Stimulated activated CD8-positive, alpha-beta memory T cell treated with anti-CD3 and anti-CD28 coated beads, Interleukin-7, amount 100 ng/mL, for 48 hours (primary cell): ENCODE results near the gene PDE4D.
"Not testable (repeated sequence)": the region's sequence is repeated elsewhere in the genome, so short reads cannot be mapped to it uniquely, and the experiment has no call there.

Experiments used
- DNase-seq, 2 donors: peaks; one replicate each; pipeline ENCODE4 v3.0.0-alpha.2; 2020; ENCODE audit warnings: low read depth in 1 of 2; ENCODE audit errors: extremely low read depth in 1 of 2

PDE4D gene

DNA sequence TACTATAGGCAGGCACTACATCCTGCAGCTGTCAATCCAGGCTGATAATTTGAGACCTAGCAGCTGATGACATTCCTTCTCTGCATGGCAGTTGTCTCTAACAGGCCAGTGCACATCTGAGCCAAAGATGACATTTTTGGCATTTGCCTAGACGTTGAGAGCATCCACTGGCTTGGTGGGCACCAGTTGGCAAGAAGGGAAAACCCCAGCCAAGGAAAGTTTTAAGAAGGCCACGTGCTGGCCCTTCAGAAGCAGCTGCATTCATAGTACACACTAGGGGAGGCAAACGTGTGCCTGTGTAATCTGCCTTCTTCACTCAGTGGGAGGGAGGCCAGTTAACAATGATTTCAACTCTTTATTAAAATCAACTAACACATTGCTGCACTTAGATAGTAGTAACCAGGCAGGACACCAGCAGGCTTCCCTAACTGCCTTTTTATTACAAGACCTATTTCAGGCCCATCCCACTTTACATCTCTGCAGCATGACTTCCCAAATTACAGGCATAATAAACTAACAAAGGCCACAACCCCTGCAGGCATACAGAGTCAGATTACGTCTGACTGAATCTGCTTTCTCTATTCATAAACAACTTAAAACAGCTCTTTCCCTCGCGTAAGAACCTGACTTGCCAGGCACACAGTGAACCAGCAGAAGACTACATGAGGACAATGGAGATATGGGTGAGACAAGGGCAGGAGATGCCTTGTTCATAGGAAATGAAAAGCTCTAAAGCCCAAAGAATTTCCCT is 576.3 kb downstream of the PDE4D start:
- DNase-seq, result no peak

DNA sequence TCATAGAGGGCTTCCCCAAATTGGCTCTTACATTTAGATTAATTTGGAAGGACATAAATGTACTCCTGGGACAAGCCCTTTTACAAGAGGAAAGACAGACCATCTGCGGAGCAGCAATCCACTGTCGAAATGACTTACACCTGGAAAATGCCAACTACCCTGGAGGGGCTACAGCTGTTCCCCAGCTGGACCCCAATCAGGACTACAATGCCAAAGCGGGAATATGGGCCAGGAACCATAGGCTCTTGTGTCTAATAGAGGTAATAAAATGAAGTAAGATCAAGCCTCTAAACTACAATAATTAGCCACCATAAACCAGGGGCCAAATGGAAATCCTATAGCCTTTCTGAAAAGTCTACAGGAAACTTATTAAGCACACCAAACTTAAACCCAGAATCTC is 581.3 kb downstream of the PDE4D start:
- no peak for DNase-seq

DNA sequence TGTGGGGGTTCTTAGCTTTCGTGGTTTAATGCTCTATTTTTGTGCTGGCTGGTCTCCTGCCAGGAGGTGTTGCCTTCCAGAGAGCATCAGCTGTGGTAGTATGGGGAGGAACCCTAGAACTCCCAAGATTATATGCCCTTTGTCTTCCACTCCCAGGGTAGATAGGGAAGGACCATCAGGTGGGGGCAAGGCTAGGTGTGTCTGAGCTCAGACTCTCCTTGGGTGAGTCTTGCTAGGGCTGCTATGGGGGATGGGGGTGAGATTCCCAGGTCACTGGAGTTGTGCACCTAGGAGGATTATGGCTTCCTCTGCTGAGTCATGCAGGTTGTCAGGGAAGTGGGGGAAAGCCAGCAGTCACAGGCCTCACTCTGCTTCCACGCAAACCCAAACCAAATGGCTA is 584.8 kb downstream of the PDE4D start:
- DNase-seq, result not testable (repeated sequence)

DNA sequence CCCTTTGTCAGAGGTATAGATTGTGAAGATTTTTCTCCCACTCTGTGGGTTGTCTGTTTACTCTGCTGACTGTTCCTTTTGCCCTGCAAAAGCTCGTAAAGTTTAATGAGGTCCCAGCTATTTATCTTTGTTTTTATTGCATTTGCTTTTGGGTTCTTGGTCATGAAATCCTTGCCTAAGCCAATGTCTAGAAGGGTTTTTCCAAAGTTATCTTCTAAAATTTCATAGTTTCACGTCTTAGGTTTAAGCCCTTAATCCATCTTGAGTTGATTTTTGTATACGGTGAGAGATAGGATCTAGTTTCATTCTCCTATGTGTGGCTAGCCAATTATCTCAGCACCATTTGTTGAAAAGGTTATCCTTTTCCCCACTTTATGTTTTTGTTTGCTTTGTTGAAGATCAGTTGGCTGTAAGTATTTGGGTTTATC is 590.2 kb downstream of the PDE4D start:
- DNase-seq, result not testable (repeated sequence)

DNA sequence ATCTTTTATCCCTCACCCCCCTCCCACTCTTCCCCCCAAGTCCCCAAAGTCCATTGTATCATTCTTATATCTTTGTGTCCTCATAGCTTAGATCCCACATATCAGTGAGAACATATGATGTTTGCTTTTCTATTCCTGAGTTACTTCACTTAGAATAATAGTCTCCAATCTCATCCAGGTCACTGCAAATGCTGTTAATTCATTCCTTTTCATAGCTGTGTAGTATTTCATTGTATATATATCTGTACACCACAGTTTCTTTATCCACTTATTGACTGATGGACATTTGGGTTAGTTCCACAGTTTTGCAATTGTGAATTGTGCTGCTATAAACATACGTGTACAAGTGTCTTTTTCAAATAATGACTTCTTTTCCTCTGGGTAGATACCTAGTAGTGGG is 591.0 kb downstream of the PDE4D start:
- not testable (repeated sequence) for DNase-seq

DNA sequence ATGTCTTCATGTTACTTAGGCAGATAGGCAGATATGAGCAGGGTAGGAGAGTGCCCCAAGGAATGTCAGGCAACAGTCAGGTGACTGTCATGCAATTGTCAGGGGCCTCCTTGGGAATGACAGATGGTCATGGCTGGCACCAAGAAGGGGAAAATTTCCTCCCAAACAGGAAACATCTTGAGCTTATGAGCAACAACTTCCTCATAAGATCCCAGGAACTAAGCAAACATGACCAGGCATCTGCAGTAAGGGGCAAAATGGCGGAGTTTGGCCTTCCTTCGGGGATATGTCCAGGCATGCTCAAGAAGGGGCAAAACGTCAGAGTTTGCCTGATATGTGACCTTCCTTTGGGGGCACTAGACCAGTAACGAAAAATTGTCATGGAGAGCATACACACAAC is 591.8 kb downstream of the PDE4D start:
- no peak for DNase-seq

DNA sequence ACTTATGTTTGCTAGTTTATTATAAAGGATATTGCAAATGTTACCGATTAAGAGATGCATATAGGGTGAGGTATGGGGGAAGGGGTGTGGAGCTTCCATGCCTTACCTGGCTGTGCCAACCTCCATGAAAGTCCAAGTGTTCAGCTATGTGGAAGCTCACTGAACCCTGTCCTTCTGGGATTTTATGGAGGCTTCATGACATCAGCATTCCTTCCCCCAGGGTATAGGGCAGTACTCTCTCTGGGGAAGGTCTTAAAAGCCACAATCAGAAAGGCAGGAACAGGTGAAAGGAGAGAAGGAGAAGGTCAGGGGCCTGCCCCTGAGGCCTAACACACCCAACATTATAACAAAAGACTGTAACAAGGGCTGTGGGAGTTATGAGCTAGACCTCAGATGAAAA is 592.6 kb downstream of the PDE4D start:
- DNase-seq, result no peak

DNA sequence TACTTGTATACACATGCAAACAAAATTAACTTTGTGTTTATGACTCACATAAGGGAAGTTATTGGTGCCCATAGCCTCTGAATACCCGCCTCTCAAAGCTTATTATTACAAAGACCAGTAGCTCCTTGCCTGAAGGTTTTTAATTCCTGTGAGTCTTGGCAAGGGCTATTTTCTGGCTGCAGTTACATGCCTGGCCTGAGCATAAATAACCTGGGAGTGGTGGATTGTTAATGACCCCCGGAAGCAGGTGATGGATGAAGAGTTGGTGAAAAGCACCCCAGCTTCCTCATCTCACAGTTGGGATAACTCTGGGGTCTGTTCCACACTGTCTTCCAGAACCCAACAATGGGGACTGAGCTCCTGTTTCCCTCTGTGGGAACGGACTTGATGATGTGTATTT is 594.5 kb downstream of the PDE4D start:
- DNase-seq, result no peak

DNA sequence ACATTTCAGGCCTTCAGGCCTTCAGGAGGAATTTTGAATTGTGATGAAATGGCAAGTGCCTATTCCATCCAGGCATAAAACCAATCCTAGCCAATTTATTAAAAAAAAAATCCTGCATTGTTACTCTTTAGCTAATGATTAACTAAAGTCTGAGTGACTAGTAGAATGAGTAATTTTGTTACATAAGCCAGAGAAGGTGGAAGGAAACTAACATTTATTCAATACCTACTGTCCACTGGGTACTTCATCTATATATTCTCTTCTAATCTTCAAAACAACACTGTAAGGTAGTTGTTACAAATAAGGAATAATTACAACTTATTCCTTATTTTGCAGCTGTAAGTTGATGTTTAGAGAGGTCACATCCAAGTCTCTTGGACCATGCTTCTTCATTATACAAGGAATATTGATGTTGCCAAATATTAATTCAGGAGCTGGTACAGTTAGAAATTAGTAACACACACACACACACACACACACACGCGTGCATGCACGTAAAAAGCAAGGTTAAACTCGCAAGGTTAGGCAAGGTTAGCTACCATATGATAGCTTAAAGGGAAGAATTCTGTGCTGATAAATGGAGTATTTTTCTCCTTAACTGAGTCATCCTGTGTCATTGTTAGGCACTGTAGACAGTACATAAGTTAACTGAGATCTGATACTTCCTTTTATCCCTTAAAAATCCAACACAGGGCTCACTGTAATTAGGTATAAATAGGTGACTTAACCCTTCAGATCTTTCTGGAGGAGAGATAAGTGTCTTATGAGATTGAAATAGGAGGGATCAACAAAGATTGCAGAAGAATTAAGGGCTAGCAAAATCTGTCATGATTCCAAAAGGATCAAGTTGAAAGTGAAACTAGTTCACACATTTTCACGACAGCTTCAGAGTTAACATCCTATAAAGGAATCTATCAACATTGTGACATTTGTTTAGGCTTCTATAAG is 596.9 kb downstream of the PDE4D start:
- no peak for DNase-seq

DNA sequence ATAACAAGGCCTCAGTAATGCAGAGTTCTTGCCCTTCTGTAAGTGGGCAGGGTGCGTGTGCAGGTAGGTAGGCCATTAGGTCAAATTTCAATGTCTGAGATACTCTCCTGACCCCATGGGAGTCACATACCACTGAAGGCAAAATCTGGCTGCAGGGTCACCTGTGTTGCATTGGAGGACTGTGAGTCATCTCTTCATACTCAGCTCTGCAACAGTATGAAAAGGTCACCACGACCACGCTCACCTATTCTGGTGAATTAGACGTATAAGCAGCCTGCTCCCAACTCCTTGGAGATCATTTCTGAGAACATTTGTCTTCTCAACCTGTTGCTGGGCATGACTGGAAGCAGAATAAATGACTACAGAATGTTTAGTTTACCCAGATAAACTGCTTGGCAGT is 599.8 kb downstream of the PDE4D start:
- peak in 1 of 2 donors; percentile 15 for DNase-seq

DNA sequence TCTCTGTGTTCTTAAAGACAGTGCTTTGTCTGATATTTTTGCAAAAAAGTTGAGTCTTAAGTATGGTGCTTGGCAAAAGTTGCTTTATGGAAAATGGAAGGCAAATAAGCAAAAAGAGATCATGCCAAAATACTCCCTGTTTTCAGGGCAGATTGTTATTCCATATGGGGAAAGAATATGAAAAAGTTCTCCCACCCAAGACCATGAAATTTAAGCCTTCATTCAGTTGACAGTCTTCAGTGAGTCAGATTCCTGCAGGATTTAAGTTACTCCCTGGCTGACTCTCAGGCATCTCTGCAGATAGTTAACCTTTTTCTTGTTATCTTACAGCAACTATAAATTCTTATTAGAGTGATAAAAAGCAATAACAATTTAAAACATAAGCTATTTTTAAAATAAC is 601.6 kb downstream of the PDE4D start:
- DNase-seq, result no peak

DNA sequence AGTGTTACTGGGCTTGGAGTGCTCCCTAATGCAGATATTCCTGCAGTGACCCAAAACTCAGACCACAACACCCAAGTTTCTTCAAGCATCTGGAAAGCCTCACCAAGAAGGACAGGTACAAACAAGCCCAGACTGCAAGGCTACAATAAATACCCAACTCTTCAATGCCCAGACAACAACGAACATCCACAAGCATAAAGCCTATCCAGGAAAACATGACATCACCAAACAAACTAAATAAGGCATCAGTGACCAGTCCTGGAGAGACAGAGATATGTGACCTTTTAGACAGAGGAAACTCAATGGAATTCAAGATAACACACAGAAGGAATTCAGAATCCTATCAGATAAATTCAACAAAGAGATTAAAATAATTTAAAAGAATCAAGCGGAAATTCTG is 605.6 kb downstream of the PDE4D start:
- DNase-seq, result no peak

DNA sequence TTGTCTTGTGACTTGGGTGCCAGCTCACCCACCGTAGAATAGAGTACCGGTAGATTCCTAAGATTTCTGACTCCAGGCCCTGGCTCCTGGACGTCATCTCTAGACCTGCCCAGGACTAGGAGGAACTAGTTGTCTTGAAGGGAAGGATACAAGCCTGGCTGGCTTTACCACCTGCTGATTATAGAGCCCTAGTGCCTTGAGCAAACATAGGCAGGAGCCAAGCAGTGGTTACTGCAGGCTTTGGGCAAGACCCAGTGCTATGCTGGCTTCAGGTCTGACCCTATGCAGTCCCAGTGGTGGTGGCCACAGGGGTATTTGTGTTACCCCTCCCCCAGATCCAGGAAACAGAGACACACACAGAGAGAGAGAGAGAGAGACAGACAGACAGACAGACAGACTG is 606.2 kb downstream of the PDE4D start:
- DNase-seq, result no peak

DNA sequence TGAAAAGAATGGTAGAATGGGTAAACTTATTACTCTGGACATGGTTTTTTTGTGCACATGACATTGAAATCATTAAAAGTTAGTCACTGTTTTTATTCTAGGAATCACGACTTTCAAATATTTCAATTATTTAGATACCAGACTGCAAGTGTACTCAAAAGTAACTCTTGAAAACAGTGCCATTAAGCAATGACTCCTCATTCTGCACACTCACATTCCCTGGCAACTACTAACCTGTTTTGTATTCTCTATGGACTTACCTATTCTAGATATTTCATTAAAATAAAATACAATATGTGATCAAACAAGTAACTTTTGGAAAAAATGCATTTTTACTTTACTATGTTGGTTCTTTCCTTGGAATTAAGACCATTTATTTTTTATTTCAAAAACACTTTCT is 607.0 kb downstream of the PDE4D start:
- DNase-seq, result no peak

DNA sequence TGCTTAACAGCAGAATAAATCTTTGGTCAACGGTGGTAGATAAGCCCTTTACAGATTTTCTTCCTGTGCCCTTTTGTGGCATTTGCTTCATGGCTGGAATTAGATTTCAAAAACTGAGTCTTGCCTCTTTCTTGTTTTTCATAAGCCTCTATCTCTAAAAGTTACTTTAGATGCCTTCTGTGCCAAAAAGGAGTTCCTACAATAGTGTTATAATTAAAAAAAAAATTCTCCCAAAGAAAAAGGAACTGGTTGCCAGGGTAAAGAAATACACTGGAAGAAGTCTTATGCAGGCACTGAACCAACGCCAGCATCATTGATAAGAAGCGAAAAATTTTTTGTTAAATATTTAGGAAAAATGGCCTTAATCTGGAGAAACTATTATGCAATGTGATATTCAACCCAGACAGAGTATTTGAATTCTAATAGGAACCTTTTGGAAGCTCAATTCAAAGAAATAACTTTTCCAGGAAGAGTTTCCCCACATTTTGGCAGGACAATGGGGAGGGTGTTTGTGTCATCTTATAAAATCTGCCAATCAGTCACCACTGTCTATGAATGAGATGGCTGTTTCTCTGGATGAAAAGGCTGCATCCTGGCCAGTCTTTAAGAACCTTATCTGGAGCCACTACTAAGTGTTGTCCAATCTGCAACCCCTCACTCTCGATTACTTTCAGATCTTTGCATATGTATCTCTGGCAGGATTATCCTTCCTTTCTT is 608.1 kb downstream of the PDE4D start:
- DNase-seq, result no peak

DNA sequence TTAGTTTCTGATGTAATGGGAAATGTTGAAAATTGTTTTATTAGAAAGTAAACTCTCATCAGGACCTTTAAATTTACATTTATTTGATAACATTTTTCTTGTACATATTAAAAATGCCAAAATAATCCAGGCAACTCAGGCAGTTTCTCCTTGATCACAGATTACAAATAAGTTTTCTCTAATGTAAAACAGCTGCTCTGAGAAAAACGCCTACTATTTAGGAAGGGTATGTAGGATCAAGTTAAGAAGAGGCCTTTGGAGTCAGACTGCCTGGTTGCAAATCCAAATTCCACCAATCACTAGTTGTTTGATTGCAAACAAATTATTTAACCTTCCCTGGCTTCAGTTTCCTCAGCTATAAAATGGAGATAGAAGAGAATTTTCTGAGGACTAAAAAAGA is 610.8 kb downstream of the PDE4D start:
- no peak for DNase-seq

DNA sequence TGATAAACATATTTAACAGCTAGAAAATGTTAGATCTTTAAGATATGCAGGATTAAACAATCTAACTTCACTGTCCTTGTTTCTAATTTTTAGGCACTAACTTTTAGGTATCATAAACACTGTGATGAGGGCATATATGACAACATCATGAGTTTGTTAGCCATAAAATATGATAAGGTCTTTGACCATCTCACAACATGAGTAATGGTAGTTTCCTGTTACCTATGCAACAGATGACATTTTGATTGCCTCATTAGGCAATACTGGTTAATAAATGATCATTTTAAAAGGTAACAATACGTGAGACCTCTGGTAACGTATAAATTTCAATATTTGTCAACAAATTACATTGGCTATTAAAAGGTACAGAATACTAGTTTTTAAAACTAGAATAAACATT is 613.5 kb downstream of the PDE4D start:
- no peak for DNase-seq

DNA sequence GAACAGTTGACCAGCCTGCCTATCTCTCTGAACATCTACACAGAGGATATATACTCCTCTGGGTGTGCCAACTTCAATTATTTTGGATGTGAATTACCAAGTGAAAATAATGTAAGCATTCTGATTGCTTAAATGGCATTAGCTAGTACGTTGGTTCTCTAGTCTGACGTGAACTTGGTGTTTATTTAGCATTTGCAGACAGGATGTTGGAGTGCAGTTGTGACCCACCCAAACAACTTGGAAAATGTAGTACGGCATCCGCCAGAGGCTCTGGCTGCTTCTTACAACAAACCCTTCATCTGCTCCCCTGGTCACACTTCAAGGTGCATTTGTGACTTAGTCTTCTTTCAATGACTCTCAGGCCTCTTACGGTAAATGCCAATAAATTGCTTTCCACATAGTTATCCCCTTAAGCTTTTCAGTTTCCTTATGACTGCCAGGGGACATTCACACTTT is 616.6 kb downstream of the PDE4D start:
- DNase-seq, result no peak

DNA sequence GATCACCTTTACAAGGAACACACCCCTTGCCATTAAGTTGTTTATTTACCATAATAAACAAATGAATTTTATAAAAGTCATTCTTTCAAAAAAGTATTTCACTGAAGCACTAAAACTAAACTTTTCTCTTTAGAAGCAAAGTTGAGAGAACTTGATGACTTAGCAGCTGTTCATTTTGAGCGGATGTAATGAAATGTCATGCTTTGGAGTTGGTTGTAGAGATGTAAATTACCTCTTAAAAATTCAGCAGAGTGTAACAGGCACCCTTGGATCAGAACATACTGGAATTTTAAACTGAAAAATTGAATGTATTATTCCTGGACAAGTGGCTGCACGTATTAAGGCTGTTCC is 617.2 kb downstream of the PDE4D start:
- no peak for DNase-seq

DNA sequence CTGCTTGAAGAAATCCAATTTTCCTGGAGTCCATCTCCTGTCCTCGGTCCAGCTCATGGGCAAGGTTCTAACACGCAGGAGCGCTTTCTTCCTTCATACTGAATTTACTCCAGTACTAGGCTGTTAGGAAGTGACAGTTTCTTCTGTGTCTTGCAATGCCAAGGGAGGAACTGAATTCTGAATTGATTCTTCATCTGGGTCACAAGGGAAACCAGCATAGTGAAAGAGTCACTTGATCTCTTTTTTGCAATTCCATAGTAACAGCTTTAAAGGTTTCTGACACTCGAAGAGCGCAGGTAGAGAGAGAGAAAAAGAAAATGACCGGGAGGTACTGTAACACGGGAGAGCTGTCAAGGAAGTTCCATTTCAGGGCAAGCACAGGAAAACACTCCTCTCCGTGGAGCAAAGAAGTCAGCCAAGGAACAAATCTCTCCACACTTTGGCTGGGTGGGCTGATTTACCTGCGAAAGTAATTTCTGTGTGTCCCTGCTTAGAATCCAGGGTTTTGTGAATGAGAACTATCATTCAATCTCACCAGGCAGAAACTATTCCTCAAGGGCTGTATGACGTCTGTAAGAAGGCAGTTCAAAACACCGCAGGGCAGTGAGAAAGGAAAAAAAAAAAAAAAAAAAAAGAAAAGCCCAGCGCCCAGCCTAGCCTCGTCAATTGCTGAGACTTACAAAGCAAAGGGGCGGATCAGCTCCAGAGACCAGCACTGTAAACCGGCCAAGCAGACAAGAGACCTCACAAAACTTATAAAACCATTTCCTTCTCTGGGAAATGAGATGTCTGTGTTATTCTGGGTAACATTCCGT is 617.8 kb downstream of the PDE4D start:
- no peak for DNase-seq

DNA sequence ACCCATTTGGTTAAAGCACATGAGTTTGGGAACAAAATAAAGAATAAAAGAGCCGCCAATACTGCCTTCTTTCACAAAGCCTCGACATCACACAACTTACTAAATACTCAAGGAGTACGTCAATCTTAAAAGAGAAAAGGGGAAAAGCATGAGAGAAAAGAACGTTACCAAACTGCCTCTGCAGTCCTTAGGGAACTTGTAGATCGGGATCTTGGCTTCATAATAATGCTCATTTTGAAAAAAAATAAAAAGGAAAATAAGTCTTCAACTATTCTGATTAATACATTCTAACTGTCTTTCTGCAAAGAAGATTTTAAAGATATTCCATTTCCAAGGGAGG is 618.4 kb downstream of the PDE4D start:
- no peak for DNase-seq
